Panc1 (cell line): ENCODE results near the gene SHROOM2. TPM values are rescaled to one million over a fixed set of nuclear protein-coding genes. Genes with fewer than 3 reads are reported as not detected.

Source experiments
- ATAC-seq: fragments of 200-7000 bp; cut with Tn5 transposase; 2 replicates; pipeline ENCODE4 v1.9.1; 2020; ENCODE audit warnings: mild to moderate bottlenecking, moderate library complexity
- BruUV-seq: library from RNA; stranded (reverse); fragments of 400-500 nt; replicated peaks from 2 replicates; lab custom pipeline; 2021; lab: Mats Ljungman, UMichigan
- CTCF ChIA-PET: fragments of 300-600 bp; sonication (Branson Sonifier 250); formaldehyde crosslinking; loops from one replicate; lab custom pipeline; 2022; ENCODE audit warnings: antibody characterized with exemption; lab: Charles Lee
- POLR2A ChIA-PET: fragments of 300-600 bp; sonication (Branson Sonifier 250); formaldehyde crosslinking; loops from one replicate; lab custom pipeline; 2022; ENCODE audit warnings: antibody characterized with exemption; lab: Charles Lee
- DNase-seq: peaks from one replicate; pipeline ENCODE4 v3.0.0-alpha.2; 2010; ENCODE audit warnings: low read depth, low spot score
- H3K27ac ChIP-seq: 2 replicates; pipeline ENCODE4 v1.5.1; 2011; ENCODE audit warnings: mild to moderate bottlenecking, low read length, inconsistent platforms
- H3K27me3 ChIP-seq: fragments of 200-500 bp; sonication (Bioruptor generic); 2 replicates; pipeline ENCODE4 v1.6.0; 2014; ENCODE audit warnings: low read length, inconsistent platforms; ENCODE audit not compliant: control insufficient read depth, insufficient read depth
- H3K36me3 ChIP-seq: fragments of 200-500 bp; sonication (Bioruptor generic); 2 replicates; pipeline ENCODE4 v1.5.1; 2014; ENCODE audit warnings: inconsistent platforms, mild to moderate bottlenecking, low read length, moderate library complexity; ENCODE audit not compliant: control insufficient read depth, insufficient read depth
- H3K4me1 ChIP-seq: 2 replicates; pipeline ENCODE4 v1.5.1; 2011; ENCODE audit warnings: inconsistent platforms, mild to moderate bottlenecking, low read length, moderate library complexity; ENCODE audit not compliant: control insufficient read depth, insufficient read depth
- H3K4me3 ChIP-seq, 2 experiments: 2 replicates each; pipeline ENCODE4 v1.5.1; 2011 to 2012; ENCODE audit warnings: low read depth in 2 of 2, low read length in 2 of 2, mild to moderate bottlenecking in 2 of 2, inconsistent platforms in 1 of 2, moderate library complexity in 1 of 2
- H3K9me3 ChIP-seq: fragments of 200-500 bp; sonication (Bioruptor generic); 2 replicates; pipeline ENCODE4 v1.5.1; 2014; ENCODE audit warnings: low read depth, mild to moderate bottlenecking, inconsistent platforms, low read length, moderate library complexity; ENCODE audit not compliant: control insufficient read depth, insufficient read depth
- CTCF ChIP-seq: fragments of 450-650 bp; IDR thresholded peaks from 2 replicates; pipeline ENCODE4 v1.5.1; 2017; ENCODE audit warnings: mild to moderate bottlenecking
- POLR2AphosphoS5 ChIP-seq: IDR thresholded peaks from 2 replicates; pipeline ENCODE4 v1.6.1; 2012; ENCODE audit warnings: mild to moderate bottlenecking, low read depth, low read length, moderate library complexity
- REST ChIP-seq, 2 experiments: IDR thresholded peaks; 2 replicates each; pipeline ENCODE4 v1.6.1; 2011 to 2012; ENCODE audit warnings: low read depth in 2 of 2, control low read depth in 1 of 2, low read length in 1 of 2, mild to moderate bottlenecking in 1 of 2, moderate library complexity in 1 of 2; ENCODE audit not compliant: insufficient read depth in 1 of 2
- SIN3A ChIP-seq: IDR thresholded peaks from 2 replicates; pipeline ENCODE4 v1.6.1; 2012; ENCODE audit warnings: low read depth, mild to moderate bottlenecking, low read length, moderate library complexity, borderline replicate concordance; ENCODE audit not compliant: insufficient read depth
- TCF7L2 ChIP-seq: IDR thresholded peaks from 2 replicates; pipeline ENCODE4 v1.6.1; 2011; ENCODE audit warnings: mild to moderate bottlenecking, low read depth, low read length, inconsistent platforms
- in situ Hi-C: cut with HindIII; loops from 2 replicates; pipeline ENCODE4 v1.10.0; 2016; ENCODE audit warnings: low sequenced_read_pairs, low pct_unique_long_range_greater_than_20kb
- intact Hi-C: fragments of 100-400 bp; cut with micrococcal nuclease; formaldehyde crosslinking; loops from one replicate; pipeline ENCODE4 v1.10.0; 2022; ENCODE audit not compliant: unreplicated experiment
- total RNA-seq: library from RNA; stranded (reverse); gene quantifications from one replicate; pipeline ENCODE4 v1.2.1, GENCODE V29; 2021; ENCODE audit not compliant: unreplicated experiment

The SHROOM2 gene
- total RNA-seq, 1 experiment from 2014 or later, result 0.72 TPM

- no TSS peak for BruUV-seq
- no peak for DNase-seq
- H3K4me3 ChIP-seq, result no peak overlapping the region
- H3K36me3 ChIP-seq, result no peaks in the 10 kb centered on the region
- no peaks in the 10 kb centered on the region for H3K4me1 ChIP-seq
- ATAC-seq, result no peak
- H3K9me3 ChIP-seq, result no peaks in the 10 kb centered on the region
- TF ChIP-seq POLR2AphosphoS5 (no peak), SIN3A (no peak), TCF7L2 (no peak), REST (IDR thresholded peaks at IDR 0.05; ENCODE audit: insufficient read depth in 1 of 2, low read depth in 2 of 2, low read length in 1 of 2) (no peak), CTCF (no peak)
- in situ Hi-C loops (no loop called here), intact Hi-C loops (no loop called here)
- H3K27ac ChIP-seq, result no peak overlapping the region
- no peaks in the 10 kb centered on the region for H3K27me3 ChIP-seq
- CTCF ChIA-PET, result no interaction called here
- POLR2A ChIA-PET, result no interaction called here
These were observed 211.3 kb downstream of the SHROOM2 start for GRCh38 chrX:9997524-9997923.

Other genes starting within 250 kb of the SHROOM2 start
- gene GPR143, start 20.6 kb upstream of the SHROOM2 start, total RNA-seq, result not detected
- gene CLDN34, start 180.9 kb downstream of the SHROOM2 start, total RNA-seq, result not detected